ENCODE data around the gene TMEM8B.

DNA sequence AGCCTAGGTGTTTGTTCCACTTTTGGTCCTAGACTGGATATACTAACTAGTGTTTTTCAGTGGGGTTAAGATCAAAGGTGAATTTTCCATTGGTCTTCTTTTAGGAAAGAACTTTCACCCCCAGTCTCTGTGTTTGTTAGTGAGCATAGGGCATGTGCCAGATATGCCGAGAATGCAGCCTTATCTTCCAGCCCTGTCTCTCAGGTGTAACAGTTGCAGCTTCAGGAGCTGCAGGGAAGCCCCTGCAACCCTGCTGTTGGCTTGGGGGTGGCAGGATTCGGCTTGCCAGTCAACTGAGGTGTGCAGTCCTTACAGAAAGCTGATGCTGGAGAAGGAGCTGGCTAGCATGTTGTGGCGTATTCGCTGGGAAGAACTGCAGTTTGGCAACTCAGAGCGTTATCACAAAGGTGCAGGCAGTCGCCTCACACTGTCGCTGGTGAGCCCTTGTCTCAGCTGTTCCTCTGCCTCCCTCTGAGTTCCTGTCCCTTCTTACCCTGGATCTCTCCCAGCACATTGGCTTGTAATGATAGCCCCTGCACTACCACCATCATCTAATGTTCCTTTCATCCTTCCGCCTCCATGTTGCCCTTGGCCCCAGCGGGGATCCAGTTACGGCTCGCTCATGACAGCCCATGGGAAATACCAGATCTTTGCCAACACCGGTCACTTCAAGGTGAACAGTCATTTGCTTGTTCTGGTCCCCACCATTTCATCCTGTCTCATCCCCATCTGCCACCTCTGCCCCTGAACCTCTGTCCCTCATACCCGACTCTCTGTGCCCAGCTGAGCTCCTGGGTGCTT is 27.5 kb upstream of the TMEM8B start:
- TF ChIP-seq CTCF (IDR thresholded peaks at IDR 0.05; ENCODE audit: low read length) (no peak), EZH2 (optimal IDR thresholded peaks at IDR 0.05; ENCODE audit: low read depth, low read length) (no peak), EZH2phosphoT487 (IDR thresholded peaks at IDR 0.05; ENCODE audit: low read length) (no peak)
